K562 (cell line): ENCODE data around the gene SFR1. TPM values are rescaled to one million over a fixed set of nuclear protein-coding genes. Genes with fewer than 3 reads are reported as not detected.

ENCODE experiments used
- ATF6 ChIP-seq: sonication (generic); formaldehyde crosslinking; IDR thresholded peaks from 2 replicates; pipeline ENCODE4 v1.4.0; 2020; ENCODE audit warnings: mild to moderate bottlenecking, missing genetic modification reagents
- BMI1 ChIP-seq: fragments of 150-350 bp; IDR thresholded peaks from 2 replicates; pipeline ENCODE4 v1.6.1; 2014; ENCODE audit warnings: low read length
- BRF2 ChIP-seq: IDR thresholded peaks from 3 replicates; pipeline ENCODE4 v1.6.1; 2011; ENCODE audit warnings: borderline replicate concordance, mild to moderate bottlenecking; ENCODE audit not compliant: insufficient read length, insufficient read depth
- CCNT2 ChIP-seq: IDR thresholded peaks from 2 replicates; pipeline ENCODE4 v1.6.1; 2011; ENCODE audit warnings: borderline replicate concordance, low read depth, mild to moderate bottlenecking, moderate library complexity, mixed read lengths, low read length; ENCODE audit not compliant: insufficient read length; ENCODE audit errors: extremely low read depth
- ETV6 ChIP-seq, 3 experiments: fragments of 150-350 bp in 1 of 3; sonication (generic) in 1 of 3; formaldehyde crosslinking in 1 of 3; IDR thresholded peaks; 2 replicates each; pipeline versions ENCODE4 v1.6.1 to v1.8.0; 2014 to 2022; ENCODE audit warnings: borderline replicate concordance in 2 of 3, low read depth in 2 of 3, antibody characterized with exemption in 1 of 3, low read length in 1 of 3, mild to moderate bottlenecking in 1 of 3, missing genetic modification reagents in 1 of 3
- IRF2 ChIP-seq: sonication (generic); formaldehyde crosslinking; IDR thresholded peaks from 2 replicates; pipeline ENCODE4 v1.8.1; 2022; ENCODE audit warnings: mild to moderate bottlenecking, missing genetic modification reagents
- MED1 ChIP-seq: sonication (generic); formaldehyde crosslinking; IDR thresholded peaks from 2 replicates; pipeline ENCODE4 v1.8.1; 2023; ENCODE audit warnings: missing genetic modification reagents, borderline replicate concordance
- MTA1 ChIP-seq: fragments of 450-650 bp; IDR thresholded peaks from 2 replicates; pipeline ENCODE4 v1.6.1; 2017; ENCODE audit warnings: borderline replicate concordance
- NFE2 ChIP-seq: IDR thresholded peaks from 2 replicates; pipeline ENCODE4 v1.6.1; 2014; ENCODE audit warnings: antibody characterized with exemption, low read depth
- NFRKB ChIP-seq: fragments of 450-650 bp; IDR thresholded peaks from 2 replicates; pipeline ENCODE4 v1.6.1; 2016; ENCODE audit warnings: low read depth
- PATZ1 ChIP-seq: fragments of 250-450 bp; sonication (Bioruptor Pico); IDR thresholded peaks from 2 replicates; pipeline ENCODE4 v1.5.0; 2020; ENCODE audit warnings: mild to moderate bottlenecking, borderline replicate concordance
- PHF20 ChIP-seq: fragments of 450-650 bp; IDR thresholded peaks from 2 replicates; pipeline ENCODE4 v1.6.1; 2018; ENCODE audit not compliant: partially characterized antibody
- POLR2AphosphoS2 ChIP-seq: IDR thresholded peaks from 2 replicates; pipeline ENCODE4 v1.6.1; 2012; ENCODE audit warnings: low read length, improper control_type of control experiment
- SP1 ChIP-seq: sonication (generic); formaldehyde crosslinking; IDR thresholded peaks from 2 replicates; pipeline ENCODE4 v1.8.1; 2022; ENCODE audit warnings: mild to moderate bottlenecking, missing genetic modification reagents
- THAP12 ChIP-seq: fragments of 250-450 bp; sonication (Bioruptor Pico); IDR thresholded peaks from 2 replicates; pipeline ENCODE4 v1.9.0; 2021; ENCODE audit warnings: mild to moderate bottlenecking, inconsistent platforms
- TSC22D4 ChIP-seq: fragments of 450-650 bp; IDR thresholded peaks from 2 replicates; pipeline ENCODE4 v1.6.1; 2016; ENCODE audit warnings: missing genetic modification characterization, missing biosample characterization, control low read depth
- ZNF174 ChIP-seq: fragments of 250-450 bp; sonication (Bioruptor Pico); IDR thresholded peaks from 2 replicates; pipeline ENCODE4 v1.4.0; 2020; ENCODE audit warnings: mild to moderate bottlenecking
- ZNF184 ChIP-seq: sonication (generic); formaldehyde crosslinking; IDR thresholded peaks from 2 replicates; pipeline ENCODE4 v1.5.0; 2020; ENCODE audit warnings: missing genetic modification reagents
- ZNF232 ChIP-seq: sonication (generic); formaldehyde crosslinking; IDR thresholded peaks from 2 replicates; pipeline ENCODE4 v1.8.0; 2022; ENCODE audit warnings: mild to moderate bottlenecking, missing genetic modification reagents
- polyA plus RNA-seq, 8 experiments: library from polyadenylated mRNA; depleted of rRNA in 4 of 8; stranded (reverse) in 5 of 8; unstranded in 3 of 8; fragments of >200 nt; fragmentation: Nextera tagmentation in 2 of 8; fragmentation: Illumina TruSeq in 1 of 8; extraction: Ambion mirVana in 2 of 8; extraction: Trizol in 1 of 8; gene quantifications; 2 replicates each; pipeline versions ENCODE4 v1.2.1 to v1.2.3, GENCODE V29; 2011 to 2014; ENCODE audit warnings: inconsistent platforms in 1 of 8, missing spikeins in 1 of 8
- total RNA-seq, 7 experiments: library from RNA; depleted of rRNA in 6 of 7; stranded (reverse); fragments of >200 nt in 6 of 7; fragmentation: Illumina TruSeq in 2 of 7; extraction: Trizol in 2 of 7; gene quantifications; 2 replicates each; pipeline versions ENCODE4 v1.2.1 to v1.2.3, GENCODE V29; 2011 to 2021; ENCODE audit warnings: low replicate concordance in 1 of 7

The SFR1 gene
- total and polyA plus RNA-seq, 9 of the 15 experiments (the other 6 are each of a cell fraction or from before 2014, with no cell fraction given) = 4.3 to 18.7 (median 9.1) TPM

GRCh38 chr10:104121485-104122224 is at the start of gene SFR1 (continued):
- no peak for TF ChIP-seq TSC22D4 (tag)
- TF ChIP-seq ZNF184 (CRISPR knock-in tag) = no peak
- TF ChIP-seq NFRKB = peak; percentile 65
- no peak for TF ChIP-seq BMI1
- TF ChIP-seq PHF20 = peak; percentile 72
- no peak for TF ChIP-seq ZNF174 (CRISPR knock-in tag)
- TF ChIP-seq ZNF232 = no peak
- TF ChIP-seq CCNT2 = peak; percentile 76
- TF ChIP-seq PATZ1 (CRISPR knock-in tag) = no peak
- no peak for TF ChIP-seq BRF2
- peak; percentile 50; the same call in 1 of the 2 replicates for TF ChIP-seq NFE2
- TF ChIP-seq SP1 (CRISPR knock-in tag) = peak; percentile 86
- TF ChIP-seq ETV6 (IDR thresholded peaks at IDR 0.05; ENCODE audit: borderline replicate concordance in 1 of 2, low read depth in 2 of 2, low read length in 1 of 2) = no peak
- no peak for TF ChIP-seq ETV6 (CRISPR knock-in tag; IDR thresholded peaks at IDR 0.05; ENCODE audit: borderline replicate concordance)
- TF ChIP-seq IRF2 (CRISPR knock-in tag) = no peak
- no peak for TF ChIP-seq ATF6 (CRISPR knock-in tag)
- TF ChIP-seq MED1 (CRISPR knock-in tag) = no peak
- peak; percentile 79; the same call in 1 of the 2 replicates for TF ChIP-seq MTA1
- no peak for TF ChIP-seq THAP12
- no peak for TF ChIP-seq POLR2AphosphoS2
